ENCODE results near the gene PPP2R5E.

The PPP2R5E gene

DNA sequence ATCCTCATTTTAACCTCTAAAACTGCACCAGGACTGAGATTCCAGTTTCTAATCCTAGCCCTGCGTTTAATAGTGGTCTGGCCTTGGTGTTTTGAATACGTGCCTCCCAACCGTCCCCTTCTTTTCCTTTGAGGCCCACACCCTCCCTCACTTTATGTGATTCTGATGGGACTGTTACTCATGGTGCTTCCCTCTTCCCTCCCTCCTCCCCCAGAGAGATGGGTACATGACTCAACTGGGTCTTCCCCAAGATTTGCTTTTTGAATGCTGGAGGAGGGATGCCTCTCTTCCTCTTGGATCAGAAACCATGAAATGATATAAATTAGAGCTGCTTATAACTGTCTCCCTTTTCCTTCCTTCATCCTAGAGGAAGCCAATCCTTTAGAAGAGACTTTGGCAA is 8.2 kb upstream of the PPP2R5E start:
- no peak overlapping the region for H3K4me2 ChIP-seq (ENCODE audit: low read depth, low read length, poor library complexity, severe bottlenecking)
- no peak overlapping the region for H2AFZ ChIP-seq (ENCODE audit: low read depth, low read length, severe bottlenecking)
- no peaks in the 10 kb centered on the region for H3K9me2 ChIP-seq (replicated peaks; ENCODE audit: insufficient read depth, low read length)
- H3K4me3 ChIP-seq (ENCODE audit: insufficient read depth, low read length, poor library complexity, severe bottlenecking), result no peak overlapping the region
- H3K27ac ChIP-seq (ENCODE audit: low read depth, low read length), result no peak overlapping the region
- no peak overlapping the region for H3K9ac ChIP-seq (ENCODE audit: low read length)
- H3F3A ChIP-seq (ENCODE audit: insufficient read depth), result no peaks in the 10 kb centered on the region
- H3K79me2 ChIP-seq (ENCODE audit: insufficient read depth, low read length), result no peaks in the 10 kb centered on the region
- no peaks in the 10 kb centered on the region for H3K27me3 ChIP-seq (ENCODE audit: low read length)
- H3K36me3 ChIP-seq (ENCODE audit: low read length), result no peaks in the 10 kb centered on the region
- TF ChIP-seq, protein P1, sequence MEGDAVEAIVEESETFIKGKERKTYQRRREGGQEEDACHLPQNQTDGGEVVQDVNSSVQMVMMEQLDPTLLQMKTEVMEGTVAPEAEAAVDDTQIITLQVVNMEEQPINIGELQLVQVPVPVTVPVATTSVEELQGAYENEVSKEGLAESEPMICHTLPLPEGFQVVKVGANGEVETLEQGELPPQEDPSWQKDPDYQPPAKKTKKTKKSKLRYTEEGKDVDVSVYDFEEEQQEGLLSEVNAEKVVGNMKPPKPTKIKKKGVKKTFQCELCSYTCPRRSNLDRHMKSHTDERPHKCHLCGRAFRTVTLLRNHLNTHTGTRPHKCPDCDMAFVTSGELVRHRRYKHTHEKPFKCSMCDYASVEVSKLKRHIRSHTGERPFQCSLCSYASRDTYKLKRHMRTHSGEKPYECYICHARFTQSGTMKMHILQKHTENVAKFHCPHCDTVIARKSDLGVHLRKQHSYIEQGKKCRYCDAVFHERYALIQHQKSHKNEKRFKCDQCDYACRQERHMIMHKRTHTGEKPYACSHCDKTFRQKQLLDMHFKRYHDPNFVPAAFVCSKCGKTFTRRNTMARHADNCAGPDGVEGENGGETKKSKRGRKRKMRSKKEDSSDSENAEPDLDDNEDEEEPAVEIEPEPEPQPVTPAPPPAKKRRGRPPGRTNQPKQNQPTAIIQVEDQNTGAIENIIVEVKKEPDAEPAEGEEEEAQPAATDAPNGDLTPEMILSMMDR (IDR thresholded peaks at IDR 0.05; ENCODE audit: insufficient read depth, low read length, poor library complexity, severe bottlenecking), result no peak
- TF ChIP-seq EZH2phosphoT487 (conservative IDR thresholded peaks at IDR 0.05; ENCODE audit: low read length), result no peak
- no peaks in the 10 kb centered on the region for H4K20me1 ChIP-seq (ENCODE audit: low read depth, low read length)
- H3K9me3 ChIP-seq (ENCODE audit: insufficient read depth, low read length), result no peaks in the 10 kb centered on the region

DNA sequence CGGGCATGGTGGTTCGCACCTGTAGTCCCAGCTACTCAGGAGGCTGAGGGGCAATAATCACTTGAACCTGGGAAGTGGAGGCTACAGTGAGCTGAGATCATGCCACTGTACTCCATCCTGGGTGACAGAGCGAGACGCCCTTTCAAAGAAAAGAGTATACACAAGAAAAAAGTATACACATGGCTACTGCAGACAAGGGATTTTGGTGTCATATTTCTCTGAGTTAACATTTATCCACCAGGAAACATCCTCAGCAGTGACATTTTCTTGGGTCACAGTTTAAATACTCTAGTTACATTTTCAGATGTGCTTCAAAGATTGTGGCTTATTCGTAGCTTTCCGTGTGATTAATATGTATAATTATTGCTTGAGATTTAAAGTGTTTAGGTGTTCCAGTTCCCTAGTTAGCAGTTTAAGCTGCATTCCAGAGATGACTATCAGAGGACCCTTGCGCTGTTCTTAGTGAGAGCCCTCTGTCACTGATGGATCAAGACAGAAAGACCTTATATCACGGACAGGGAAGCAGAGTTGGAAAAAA is 4.7 kb upstream of the PPP2R5E start:
- Histone ChIP-seq H3K36me3 (ENCODE audit: low read length) (no peaks in the 10 kb centered on the region), H3K79me2 (ENCODE audit: insufficient read depth, low read length) (peaks cover 2% of the 10 kb centered on the region), H3F3A (ENCODE audit: insufficient read depth) (no peaks in the 10 kb centered on the region), H2AFZ (ENCODE audit: low read depth, low read length, severe bottlenecking) (no peak overlapping the region), H3K9me3 (ENCODE audit: insufficient read depth, low read length) (no peaks in the 10 kb centered on the region), H4K20me1 (ENCODE audit: low read depth, low read length) (no peaks in the 10 kb centered on the region), H3K9me2 (replicated peaks; ENCODE audit: insufficient read depth, low read length) (no peaks in the 10 kb centered on the region), H3K4me2 (ENCODE audit: low read depth, low read length, poor library complexity, severe bottlenecking) (no peak overlapping the region), H3K27me3 (ENCODE audit: low read length) (no peaks in the 10 kb centered on the region), H3K4me3 (ENCODE audit: insufficient read depth, low read length, poor library complexity, severe bottlenecking) (no peak overlapping the region), H3K9ac (ENCODE audit: low read length) (no peak overlapping the region), H3K27ac (ENCODE audit: low read depth, low read length) (no peak overlapping the region)
- TF ChIP-seq, protein P1 (IDR thresholded peaks at IDR 0.05; ENCODE audit: insufficient read depth, low read length, poor library complexity, severe bottlenecking), result no peak
- TF ChIP-seq EZH2phosphoT487 (conservative IDR thresholded peaks at IDR 0.05; ENCODE audit: low read length), result no peak

DNA sequence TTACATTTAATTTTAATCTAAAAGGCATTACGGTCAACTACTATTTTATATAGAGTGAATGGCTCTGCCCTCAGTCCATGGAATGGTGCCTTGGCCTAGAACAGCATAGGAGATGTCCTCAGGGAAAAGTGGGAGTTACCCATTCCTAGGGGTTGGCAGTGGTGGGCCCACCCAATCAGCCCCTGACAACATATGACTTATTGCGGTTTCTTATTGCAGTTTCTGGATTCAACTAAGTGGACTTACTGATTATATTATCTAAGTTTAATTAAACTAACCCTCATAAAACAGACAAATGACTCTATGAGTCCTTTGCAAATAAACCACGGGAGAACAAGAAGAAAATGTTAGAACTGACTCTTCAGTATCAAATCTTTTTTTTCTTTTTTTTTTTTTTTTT is 2.3 kb upstream of the PPP2R5E start:
- H3K79me2 ChIP-seq (ENCODE audit: insufficient read depth, low read length), result peaks cover 26% of the 10 kb centered on the region
- H2AFZ ChIP-seq (ENCODE audit: low read depth, low read length, severe bottlenecking), result no peak overlapping the region
- no peak overlapping the region for H3K4me3 ChIP-seq (ENCODE audit: insufficient read depth, low read length, poor library complexity, severe bottlenecking)
- H3K4me2 ChIP-seq (ENCODE audit: low read depth, low read length, poor library complexity, severe bottlenecking), result no peak overlapping the region
- H4K20me1 ChIP-seq (ENCODE audit: low read depth, low read length), result no peaks in the 10 kb centered on the region
- no peak overlapping the region for H3K9ac ChIP-seq (ENCODE audit: low read length)
- no peak for TF ChIP-seq EZH2phosphoT487 (conservative IDR thresholded peaks at IDR 0.05; ENCODE audit: low read length)
- TF ChIP-seq, protein P1 (IDR thresholded peaks at IDR 0.05; ENCODE audit: insufficient read depth, low read length, poor library complexity, severe bottlenecking), result no peak
- no peaks in the 10 kb centered on the region for H3K9me2 ChIP-seq (replicated peaks; ENCODE audit: insufficient read depth, low read length)
- 0 out of 2 replicates have a peak, but pooled peaks cover 4% of the 10 kb centered on the region for H3K36me3 ChIP-seq (ENCODE audit: low read length)
- H3K27ac ChIP-seq (ENCODE audit: low read depth, low read length), result no peak overlapping the region
- no peaks in the 10 kb centered on the region for H3K9me3 ChIP-seq (ENCODE audit: insufficient read depth, low read length)
- H3K27me3 ChIP-seq (ENCODE audit: low read length), result no peaks in the 10 kb centered on the region
- H3F3A ChIP-seq (ENCODE audit: insufficient read depth), result peaks cover 3% of the 10 kb centered on the region; the same call in 1 of the 2 replicates
